Stimulated activated CD4-positive, alpha-beta T cell treated with anti-CD3 and anti-CD28 coated beads, TNF-alpha, amount 100 ng/mL, for 24 hours (primary cell): ENCODE results near the gene TOMM7.
A peak's percentile ranks its signal among the peaks of the same experiment; 100 is the strongest.
"Not testable (repeated sequence)": the region's sequence is repeated elsewhere in the genome, so short reads cannot be mapped to it uniquely, and the experiment has no call there.

ENCODE experiments used
- DNase-seq, 3 experiments: peaks; one replicate each; pipeline ENCODE4 v3.0.0-alpha.2; 2020; ENCODE audit warnings: low read depth in 3 of 3

TOMM7 gene

GRCh38 chr7:22853674-22854157 is 31.1 kb upstream of the TOMM7 start:
- peak; percentile 29 to 48 (median 36) for DNase-seq

GRCh38 chr7:22853138-22853537 is 30.5 kb upstream of the TOMM7 start:
- no peak for DNase-seq

- no peak for DNase-seq
Observed at GRCh38 chr7:22851145-22851544, 28.5 kb upstream of the TOMM7 start.

- not testable (repeated sequence) for DNase-seq
Observed at GRCh38 chr7:22850394-22850793, 27.7 kb upstream of the TOMM7 start.

GRCh38 chr7:22849662-22850061 is 27.0 kb upstream of the TOMM7 start:
- no peak for DNase-seq

GRCh38 chr7:22849172-22849571 is 26.5 kb upstream of the TOMM7 start:
- no peak for DNase-seq

GRCh38 chr7:22846961-22847360 is 24.3 kb upstream of the TOMM7 start:
- no peak for DNase-seq

- no peak for DNase-seq
Observed at GRCh38 chr7:22845221-22845834, 22.7 kb upstream of the TOMM7 start.

GRCh38 chr7:22843681-22844309 is 21.1 kb upstream of the TOMM7 start:
- no peak for DNase-seq

GRCh38 chr7:22842973-22843372 is 20.3 kb upstream of the TOMM7 start:
- DNase-seq = no peak

GRCh38 chr7:22842383-22842941 is 19.8 kb upstream of the TOMM7 start:
- no peak for DNase-seq

- DNase-seq = no peak
Observed at GRCh38 chr7:22841954-22842353, 19.3 kb upstream of the TOMM7 start.

GRCh38 chr7:22837308-22837707 is 14.7 kb upstream of the TOMM7 start:
- no peak for DNase-seq

GRCh38 chr7:22836506-22836905 is 13.9 kb upstream of the TOMM7 start:
- not testable (repeated sequence) for DNase-seq

GRCh38 chr7:22833957-22834356 is 11.3 kb upstream of the TOMM7 start:
- no peak for DNase-seq

GRCh38 chr7:22833113-22833855 is 10.6 kb upstream of the TOMM7 start:
- DNase-seq = no peak

GRCh38 chr7:22832401-22832800 is 9.8 kb upstream of the TOMM7 start:
- DNase-seq = no peak

- no peak for DNase-seq
Observed at GRCh38 chr7:22831602-22832305, 9.1 kb upstream of the TOMM7 start.

GRCh38 chr7:22827563-22827962 is 4.9 kb upstream of the TOMM7 start:
- no peak for DNase-seq

- no peak for DNase-seq
Observed at GRCh38 chr7:22826593-22826992, 3.9 kb upstream of the TOMM7 start.

GRCh38 chr7:22824760-22825159 is 2.1 kb upstream of the TOMM7 start:
- no peak for DNase-seq

GRCh38 chr7:22823142-22823497 is 471 bp upstream of the TOMM7 start:
- DNase-seq = no peak
